ENCODE data around the gene KCNQ1. TPM values are rescaled to one million over a fixed set of nuclear protein-coding genes. Genes with fewer than 3 reads are reported as not detected.

KCNQ1 gene
- total RNA-seq, 1 experiment from 2014 or later = 1.0 TPM

GRCh38 chr11:2678396-2678795, 233.6 kb downstream of the KCNQ1 start:
- no peak overlapping the region for H3K27ac Mint-ChIP-seq (ENCODE audit: unreplicated experiment)
- Histone ChIP-seq H3K4me3 (ENCODE audit: low read depth, low read length) (no peak overlapping the region), H3K27me3 (replicated peaks; ENCODE audit: control insufficient read depth, insufficient read depth, low read length) (no peaks in the 10 kb centered on the region), H3K9me3 (no peaks in the 10 kb centered on the region), H3K4me1 (0 out of 2 replicates have a peak, but pooled peaks cover 2% of the 10 kb centered on the region), H3K36me3 (ENCODE audit: control insufficient read depth, insufficient read depth, low read length) (peaks cover 5% of the 10 kb centered on the region)
- ChIA-PET CTCF (interaction anchor here (0.5 to 0.7 kb wide), 2 partner anchors 211 to 225 kb away, joined by 3 read pairs; no protein-coding TSS in a partner anchor), POLR2A (interaction anchor here (0.6 kb wide), 1 partner anchor 228 kb away, joined by 17 read pairs; no protein-coding TSS in a partner anchor)
- intact Hi-C loops (cut with micrococcal nuclease; ENCODE audit: unreplicated experiment) = no loop called here
- no peaks in the 10 kb centered on the region for H3K27me3 Mint-ChIP-seq (ENCODE audit: insufficient read depth, unreplicated experiment)
- H3K9me3 Mint-ChIP-seq (ENCODE audit: unreplicated experiment) = no peaks in the 10 kb centered on the region
- H3K4me1 Mint-ChIP-seq (ENCODE audit: low read depth, unreplicated experiment) = peaks cover 12% of the 10 kb centered on the region
- DNase-seq = no peak
- H3K36me3 Mint-ChIP-seq (ENCODE audit: insufficient read depth, unreplicated experiment) = peaks cover 79% of the 10 kb centered on the region
- TF ChIP-seq, protein P1, sequence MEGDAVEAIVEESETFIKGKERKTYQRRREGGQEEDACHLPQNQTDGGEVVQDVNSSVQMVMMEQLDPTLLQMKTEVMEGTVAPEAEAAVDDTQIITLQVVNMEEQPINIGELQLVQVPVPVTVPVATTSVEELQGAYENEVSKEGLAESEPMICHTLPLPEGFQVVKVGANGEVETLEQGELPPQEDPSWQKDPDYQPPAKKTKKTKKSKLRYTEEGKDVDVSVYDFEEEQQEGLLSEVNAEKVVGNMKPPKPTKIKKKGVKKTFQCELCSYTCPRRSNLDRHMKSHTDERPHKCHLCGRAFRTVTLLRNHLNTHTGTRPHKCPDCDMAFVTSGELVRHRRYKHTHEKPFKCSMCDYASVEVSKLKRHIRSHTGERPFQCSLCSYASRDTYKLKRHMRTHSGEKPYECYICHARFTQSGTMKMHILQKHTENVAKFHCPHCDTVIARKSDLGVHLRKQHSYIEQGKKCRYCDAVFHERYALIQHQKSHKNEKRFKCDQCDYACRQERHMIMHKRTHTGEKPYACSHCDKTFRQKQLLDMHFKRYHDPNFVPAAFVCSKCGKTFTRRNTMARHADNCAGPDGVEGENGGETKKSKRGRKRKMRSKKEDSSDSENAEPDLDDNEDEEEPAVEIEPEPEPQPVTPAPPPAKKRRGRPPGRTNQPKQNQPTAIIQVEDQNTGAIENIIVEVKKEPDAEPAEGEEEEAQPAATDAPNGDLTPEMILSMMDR (IDR thresholded peaks at IDR 0.05; ENCODE audit: insufficient read depth in 1 of 2, low read depth in 1 of 2, low read length in 1 of 2, severe bottlenecking in 1 of 2, unreplicated experiment in 1 of 2) = no peak
- H3K4me3 Mint-ChIP-seq (ENCODE audit: unreplicated experiment) = no peak overlapping the region
- BruUV-seq (replicated peaks) = no TSS peak

GRCh38 chr11:2679011-2679676, 234.3 kb downstream of the KCNQ1 start:
- CTCF ChIA-PET = no interaction called here
- H3K4me3 ChIP-seq (ENCODE audit: low read depth, low read length) = no peak overlapping the region
- DNase-seq = peak in 1 of 2 experiments; percentile 10
- Mint-ChIP-seq H3K4me3 (ENCODE audit: unreplicated experiment) (no peak overlapping the region), H3K36me3 (ENCODE audit: insufficient read depth, unreplicated experiment) (peaks cover 79% of the 10 kb centered on the region), H3K9me3 (ENCODE audit: unreplicated experiment) (no peaks in the 10 kb centered on the region), H3K27ac (ENCODE audit: unreplicated experiment) (no peak overlapping the region), H3K4me1 (ENCODE audit: low read depth, unreplicated experiment) (peaks cover 18% of the 10 kb centered on the region), H3K27me3 (ENCODE audit: insufficient read depth, unreplicated experiment) (no peaks in the 10 kb centered on the region)
- H3K4me1 ChIP-seq = 0 out of 2 replicates have a peak, but pooled peaks cover 2% of the 10 kb centered on the region
- H3K36me3 ChIP-seq (ENCODE audit: control insufficient read depth, insufficient read depth, low read length) = peaks cover 5% of the 10 kb centered on the region
- intact Hi-C loops (cut with micrococcal nuclease; ENCODE audit: unreplicated experiment) = no loop called here
- H3K9me3 ChIP-seq = no peaks in the 10 kb centered on the region
- TF ChIP-seq, protein P1 (IDR thresholded peaks at IDR 0.05; ENCODE audit: insufficient read depth in 1 of 2, low read depth in 1 of 2, low read length in 1 of 2, severe bottlenecking in 1 of 2, unreplicated experiment in 1 of 2) = no peak
- BruUV-seq (replicated peaks) = no TSS peak
- H3K27me3 ChIP-seq (replicated peaks; ENCODE audit: control insufficient read depth, insufficient read depth, low read length) = no peaks in the 10 kb centered on the region
- POLR2A ChIA-PET = no interaction called here

DNA sequence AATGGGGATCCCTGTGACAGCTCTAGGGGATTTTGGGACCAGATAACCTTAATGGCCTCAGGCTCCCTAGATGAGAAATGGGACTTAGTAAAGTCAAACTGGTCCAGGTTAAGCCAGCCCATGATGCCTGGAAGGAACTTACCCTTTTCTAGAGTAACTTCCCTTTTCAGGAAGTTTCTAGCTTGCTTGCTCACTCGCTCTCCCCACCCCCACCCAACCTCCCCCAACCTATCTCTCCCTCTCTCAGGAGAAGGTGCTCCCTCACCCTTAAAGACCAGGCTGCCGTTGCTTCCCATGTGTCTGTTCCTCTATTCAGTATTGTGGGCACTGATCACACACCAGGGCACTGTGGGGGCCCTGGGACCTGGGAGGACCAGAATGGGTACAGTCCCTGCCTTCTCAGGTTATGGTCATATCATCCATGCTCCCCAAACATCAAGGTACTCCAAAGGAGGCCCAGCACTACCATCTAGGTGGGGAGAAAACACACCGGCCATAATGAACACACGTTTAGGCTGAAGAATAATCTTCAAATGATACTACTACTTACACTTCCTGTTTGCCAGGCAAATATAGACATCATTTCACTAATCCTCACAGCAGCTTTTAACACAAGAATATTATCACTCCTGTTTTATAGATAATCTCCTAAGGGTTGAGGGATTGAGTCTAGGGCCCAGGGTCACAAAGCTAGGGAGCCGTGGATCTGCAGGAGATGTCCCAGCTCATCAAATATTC, 236.8 kb downstream of the KCNQ1 start:
- ChIA-PET POLR2A (no interaction called here), CTCF (no interaction called here)
- Histone ChIP-seq H3K36me3 (ENCODE audit: control insufficient read depth, insufficient read depth, low read length) (peaks cover 5% of the 10 kb centered on the region), H3K27me3 (replicated peaks; ENCODE audit: control insufficient read depth, insufficient read depth, low read length) (no peaks in the 10 kb centered on the region), H3K4me3 (ENCODE audit: low read depth, low read length) (no peak overlapping the region), H3K4me1 (0 out of 2 replicates have a peak, but pooled peaks cover under 1% of the 10 kb centered on the region), H3K9me3 (no peaks in the 10 kb centered on the region)
- BruUV-seq (replicated peaks) = no TSS peak
- no peaks in the 10 kb centered on the region for H3K9me3 Mint-ChIP-seq (ENCODE audit: unreplicated experiment)
- peak overlapping the region; percentile 32 for H3K27ac Mint-ChIP-seq (ENCODE audit: unreplicated experiment)
- H3K36me3 Mint-ChIP-seq (ENCODE audit: insufficient read depth, unreplicated experiment) = peaks cover 62% of the 10 kb centered on the region
- TF ChIP-seq, protein P1 (IDR thresholded peaks at IDR 0.05; ENCODE audit: insufficient read depth in 1 of 2, low read depth in 1 of 2, low read length in 1 of 2, severe bottlenecking in 1 of 2, unreplicated experiment in 1 of 2) = no peak
- intact Hi-C loops (cut with micrococcal nuclease; ENCODE audit: unreplicated experiment) = no loop called here
- no peak for DNase-seq
- no peaks in the 10 kb centered on the region for H3K27me3 Mint-ChIP-seq (ENCODE audit: insufficient read depth, unreplicated experiment)
- H3K4me3 Mint-ChIP-seq (ENCODE audit: unreplicated experiment) = no peak overlapping the region
- peaks cover 11% of the 10 kb centered on the region for H3K4me1 Mint-ChIP-seq (ENCODE audit: low read depth, unreplicated experiment)

All from Caco-2 (cell line).